H9 (cell line): ENCODE results near the gene PTPRH. TPM values are rescaled to one million over a fixed set of nuclear protein-coding genes. Genes with fewer than 3 reads are reported as not detected.

Source experiments
- DNase-seq: peaks from one replicate; pipeline ENCODE4 v3.0.0-alpha.2; 2017
- H2AFZ ChIP-seq: one replicate; pipeline ENCODE4 v1.6.1; 2013; ENCODE audit warnings: mild to moderate bottlenecking, low read length, control low read depth, moderate library complexity
- H2AK5ac ChIP-seq: 2 replicates; pipeline ENCODE4 v1.6.1; 2013; ENCODE audit warnings: low read length, control low read depth, mixed read lengths; ENCODE audit not compliant: insufficient read length
- H2BK120ac ChIP-seq: one replicate; pipeline ENCODE4 v1.6.1; 2013; ENCODE audit warnings: low read depth, mild to moderate bottlenecking, low read length, control low read depth, inconsistent platforms; ENCODE audit not compliant: poor library complexity, severe bottlenecking
- H2BK12ac ChIP-seq: 2 replicates; pipeline ENCODE4 v1.6.1; 2013; ENCODE audit warnings: low read length, control low read depth, mixed read lengths, low read depth; ENCODE audit not compliant: insufficient read length
- H2BK15ac ChIP-seq: 2 replicates; pipeline ENCODE4 v1.6.1; 2013; ENCODE audit warnings: low read depth, low read length, control low read depth
- H2BK20ac ChIP-seq: one replicate; pipeline ENCODE4 v1.6.1; 2013; ENCODE audit warnings: low read depth, mild to moderate bottlenecking, low read length, control low read depth, inconsistent platforms; ENCODE audit not compliant: poor library complexity, severe bottlenecking
- H2BK5ac ChIP-seq: 2 replicates; pipeline ENCODE4 v1.6.1; 2013; ENCODE audit warnings: low read length, control low read depth, mixed read lengths; ENCODE audit not compliant: insufficient read length
- H3K14ac ChIP-seq: 2 replicates; pipeline ENCODE4 v1.6.1; 2013; ENCODE audit warnings: low read length, control low read depth; ENCODE audit not compliant: insufficient read depth
- H3K18ac ChIP-seq: 2 replicates; pipeline ENCODE4 v1.6.1; 2013; ENCODE audit warnings: low read depth, mild to moderate bottlenecking, mixed read lengths, low read length, control low read depth; ENCODE audit not compliant: insufficient read length
- H3K23ac ChIP-seq: 2 replicates; pipeline ENCODE4 v1.6.1; 2013; ENCODE audit warnings: low read length, control low read depth, mixed read lengths, low read depth; ENCODE audit not compliant: insufficient read length
- H3K23me2 ChIP-seq: 2 replicates; pipeline ENCODE4 v1.6.1; 2013; ENCODE audit warnings: low read depth, mild to moderate bottlenecking, mixed read lengths, low read length, control low read depth; ENCODE audit not compliant: insufficient read length, poor library complexity, severe bottlenecking
- H3K27ac ChIP-seq: 2 replicates; pipeline ENCODE4 v1.5.1; 2013; ENCODE audit warnings: low read length, control low read depth, mixed read lengths, low read depth; ENCODE audit not compliant: insufficient read length
- H3K27me3 ChIP-seq: 2 replicates; pipeline ENCODE4 v1.6.1; 2013; ENCODE audit warnings: low read length, control low read depth, inconsistent platforms; ENCODE audit not compliant: insufficient read depth
- H3K4ac ChIP-seq: 2 replicates; pipeline ENCODE4 v1.6.1; 2013; ENCODE audit warnings: low read depth, mild to moderate bottlenecking, control low read depth, inconsistent platforms, low read length, moderate library complexity
- H3K4me1 ChIP-seq: 2 replicates; pipeline ENCODE4 v1.6.1; 2013; ENCODE audit warnings: low read length, control low read depth, inconsistent platforms; ENCODE audit not compliant: insufficient read depth
- H3K4me2 ChIP-seq: 2 replicates; pipeline ENCODE4 v1.6.1; 2013; ENCODE audit warnings: low read length, control low read depth, mixed read lengths; ENCODE audit not compliant: insufficient read length, insufficient read depth
- H3K56ac ChIP-seq: 2 replicates; pipeline ENCODE4 v1.6.1; 2013; ENCODE audit warnings: low read depth, mild to moderate bottlenecking, mixed read lengths, low read length, control low read depth; ENCODE audit not compliant: insufficient read length
- H3K79me1 ChIP-seq: 2 replicates; pipeline ENCODE4 v1.6.1; 2013; ENCODE audit warnings: low read depth, mild to moderate bottlenecking, moderate library complexity, low read length, control low read depth, inconsistent platforms; ENCODE audit not compliant: insufficient read depth, poor library complexity, severe bottlenecking
- H3K79me2 ChIP-seq: 2 replicates; pipeline ENCODE4 v1.6.1; 2013; ENCODE audit warnings: low read length, control low read depth, inconsistent platforms; ENCODE audit not compliant: insufficient read depth
- H3K9ac ChIP-seq: 2 replicates; pipeline ENCODE4 v1.6.1; 2013; ENCODE audit warnings: low read length, control low read depth, mixed read lengths; ENCODE audit not compliant: insufficient read length; ENCODE audit errors: extremely low read depth
- H3K9me3 ChIP-seq: one replicate; pipeline ENCODE4 v1.6.1; 2013; ENCODE audit warnings: low read depth, low read length, inconsistent platforms; ENCODE audit not compliant: control insufficient read depth
- H3T11ph ChIP-seq: one replicate; pipeline ENCODE4 v1.6.1; 2013; ENCODE audit warnings: mild to moderate bottlenecking, low read length, control low read depth, inconsistent platforms
- H4K20me1 ChIP-seq: one replicate; pipeline ENCODE4 v1.6.1; 2013; ENCODE audit not compliant: control insufficient read depth, insufficient read length, insufficient read depth
- H4K5ac ChIP-seq: 2 replicates; pipeline ENCODE4 v1.6.1; 2013; ENCODE audit warnings: low read depth, mild to moderate bottlenecking, mixed read lengths, low read length, control low read depth; ENCODE audit not compliant: insufficient read length
- H4K8ac ChIP-seq: replicated peaks from 2 replicates; pipeline ENCODE4 v1.6.1; 2013; ENCODE audit warnings: low read length, control low read depth, mixed read lengths, low read depth; ENCODE audit not compliant: insufficient read length
- H4K91ac ChIP-seq: 2 replicates; pipeline ENCODE4 v1.6.1; 2013; ENCODE audit warnings: low read depth, mild to moderate bottlenecking, moderate library complexity, mixed read lengths, low read length, control low read depth; ENCODE audit not compliant: insufficient read length
- H3K27ac Mint-ChIP-seq, 3 experiments: 2 replicates in 2 of 3; 3 replicates in 1 of 3; pipeline ENCODE4 v1.8.0; 2020 to 2021; ENCODE audit warnings: mixed read lengths in 3 of 3, mild to moderate bottlenecking in 1 of 3, moderate library complexity in 1 of 3
- H3K27me3 Mint-ChIP-seq: 2 replicates; pipeline ENCODE4 v1.8.0; 2021; ENCODE audit warnings: low read depth, mild to moderate bottlenecking, moderate library complexity, mixed read lengths
- H3K36me3 Mint-ChIP-seq, 3 experiments: 2 replicates in 2 of 3; 3 replicates in 1 of 3; pipeline ENCODE4 v1.8.0; 2020 to 2021; ENCODE audit warnings: low read depth in 3 of 3, mixed read lengths in 3 of 3; ENCODE audit not compliant: insufficient read depth in 1 of 3
- H3K4me1 Mint-ChIP-seq, 2 experiments: 2 replicates each; pipeline ENCODE4 v1.8.0; 2020; ENCODE audit warnings: mixed read lengths in 2 of 2
- H3K4me3 Mint-ChIP-seq, 2 experiments: 2 replicates in 1 of 2; 3 replicates in 1 of 2; pipeline ENCODE4 v1.8.0; 2020 to 2021; ENCODE audit warnings: mild to moderate bottlenecking in 2 of 2, mixed read lengths in 2 of 2, moderate library complexity in 1 of 2
- H3K9me3 Mint-ChIP-seq, 2 experiments: 2 replicates in 1 of 2; 3 replicates in 1 of 2; pipeline ENCODE4 v1.8.0; 2020; ENCODE audit warnings: mild to moderate bottlenecking in 2 of 2, mixed read lengths in 2 of 2, moderate library complexity in 1 of 2
- WGBS: extraction: QIAGEN DNeasy Blood & Tissue Kit; methylation state at CpG from one replicate; pipeline ENCODE4 v1.1.7; 2013; ENCODE audit warnings: missing lambda C conversion rate, low lambda C conversion rate, mixed read lengths; ENCODE audit not compliant: insufficient read length; ENCODE audit errors: extremely low coverage; 5-methylcytosine and 5-hydroxymethylcytosine counted together
- total RNA-seq: library from RNA; stranded (reverse); gene quantifications from 2 replicates; pipeline ENCODE4 v1.2.1, GENCODE V29; 2021
- TF ChIP-seq, protein P1 (sequence below): fragments of 200-600 bp; sonication (generic); conservative IDR thresholded peaks from 3 replicates; pipeline ENCODE4 v1.8.0; 2021; ENCODE audit warnings: antibody characterized with exemption, mild to moderate bottlenecking

The PTPRH gene
- total RNA-seq, 1 experiment from 2014 or later = 0.24 TPM

GRCh38 chr19:55153652-55154264 lies 55.5 kb downstream of the PTPRH start:
- no peak overlapping the region for H3K27ac ChIP-seq
- H3K56ac ChIP-seq = no peak overlapping the region
- Mint-ChIP-seq H3K27me3 (peaks cover 18% of the 10 kb centered on the region), H3K4me3 (no peak overlapping the region), H3K4me1 (peaks cover 20 to 22% of the 10 kb centered on the region in 2 experiments), H3K36me3 (peaks cover 25 to 39% (median 38%) of the 10 kb centered on the region in 3 experiments), H3K27ac (no peak overlapping the region), H3K9me3 (no peaks in the 10 kb centered on the region; a peak in 3 of 5 replicates)
- H3K23me2 ChIP-seq = peaks cover 8% of the 10 kb centered on the region
- H3K4ac ChIP-seq = no peak overlapping the region
- no peak overlapping the region for H2AK5ac ChIP-seq
- no peaks in the 10 kb centered on the region for H3K27me3 ChIP-seq
- no peak overlapping the region for H4K5ac ChIP-seq
- H3K9me3 ChIP-seq = no peaks in the 10 kb centered on the region
- no peak overlapping the region for H3K9ac ChIP-seq
- WGBS = no CpG with 5 or more reads among the region's 12 CpGs
- H3K79me2 ChIP-seq = no peaks in the 10 kb centered on the region
- H3K79me1 ChIP-seq = no peaks in the 10 kb centered on the region
- H3K4me2 ChIP-seq = no peak overlapping the region
- DNase-seq = no peak
- H3K23ac ChIP-seq = no peak overlapping the region
- H4K20me1 ChIP-seq = no peaks in the 10 kb centered on the region
- no peak overlapping the region for H2BK15ac ChIP-seq
- no peak overlapping the region for H2AFZ ChIP-seq
- TF ChIP-seq, protein P1, sequence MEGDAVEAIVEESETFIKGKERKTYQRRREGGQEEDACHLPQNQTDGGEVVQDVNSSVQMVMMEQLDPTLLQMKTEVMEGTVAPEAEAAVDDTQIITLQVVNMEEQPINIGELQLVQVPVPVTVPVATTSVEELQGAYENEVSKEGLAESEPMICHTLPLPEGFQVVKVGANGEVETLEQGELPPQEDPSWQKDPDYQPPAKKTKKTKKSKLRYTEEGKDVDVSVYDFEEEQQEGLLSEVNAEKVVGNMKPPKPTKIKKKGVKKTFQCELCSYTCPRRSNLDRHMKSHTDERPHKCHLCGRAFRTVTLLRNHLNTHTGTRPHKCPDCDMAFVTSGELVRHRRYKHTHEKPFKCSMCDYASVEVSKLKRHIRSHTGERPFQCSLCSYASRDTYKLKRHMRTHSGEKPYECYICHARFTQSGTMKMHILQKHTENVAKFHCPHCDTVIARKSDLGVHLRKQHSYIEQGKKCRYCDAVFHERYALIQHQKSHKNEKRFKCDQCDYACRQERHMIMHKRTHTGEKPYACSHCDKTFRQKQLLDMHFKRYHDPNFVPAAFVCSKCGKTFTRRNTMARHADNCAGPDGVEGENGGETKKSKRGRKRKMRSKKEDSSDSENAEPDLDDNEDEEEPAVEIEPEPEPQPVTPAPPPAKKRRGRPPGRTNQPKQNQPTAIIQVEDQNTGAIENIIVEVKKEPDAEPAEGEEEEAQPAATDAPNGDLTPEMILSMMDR = no peak
- no peak overlapping the region for H3K18ac ChIP-seq
- H3T11ph ChIP-seq = no peak overlapping the region
- no peak overlapping the region for H3K14ac ChIP-seq
- no peak overlapping the region for H2BK120ac ChIP-seq
- no peak overlapping the region for H4K91ac ChIP-seq
- no peak overlapping the region for H4K8ac ChIP-seq
- peaks cover 3% of the 10 kb centered on the region; the same call in 1 of the 2 replicates for H3K4me1 ChIP-seq
- H2BK20ac ChIP-seq = no peak overlapping the region
- H2BK12ac ChIP-seq = no peak overlapping the region
- H2BK5ac ChIP-seq = no peak overlapping the region
